Neural crest cell (in vitro differentiated cells): Measurements from ENCODE around the gene EML1. TPM values are rescaled to one million over a fixed set of nuclear protein-coding genes. Genes with fewer than 3 reads are reported as not detected.

Source experiments
- DNase-seq: peaks from one replicate; pipeline ENCODE4 v3.0.0; 2021; ENCODE audit warnings: low read depth, mixed read lengths, low spot score
- H3K27ac Mint-ChIP-seq: one replicate; pipeline ENCODE4 v1.8.0; 2021; ENCODE audit warnings: mild to moderate bottlenecking, mixed read lengths; ENCODE audit not compliant: unreplicated experiment
- H3K27me3 Mint-ChIP-seq: 2 replicates; pipeline ENCODE4 v1.8.0; 2021; ENCODE audit warnings: low read depth, mild to moderate bottlenecking, mixed read lengths
- H3K36me3 Mint-ChIP-seq: 2 replicates; pipeline ENCODE4 v1.8.0; 2021; ENCODE audit warnings: low read depth, mild to moderate bottlenecking, mixed read lengths
- H3K4me1 Mint-ChIP-seq: 2 replicates; pipeline ENCODE4 v1.8.0; 2021; ENCODE audit warnings: mixed read lengths
- H3K4me3 Mint-ChIP-seq: one replicate; pipeline ENCODE4 v1.8.0; 2021; ENCODE audit warnings: mild to moderate bottlenecking, mixed read lengths
- H3K9me3 Mint-ChIP-seq: 2 replicates; pipeline ENCODE4 v1.8.0; 2021; ENCODE audit warnings: mixed read lengths
- CTCF ChIP-seq: fragments of 200-600 bp; sonication (generic); conservative IDR thresholded peaks from 2 replicates; pipeline ENCODE4 v1.5.0; 2021; ENCODE audit warnings: antibody characterized with exemption, mild to moderate bottlenecking
- total RNA-seq: library from RNA; stranded (reverse); gene quantifications from 2 replicates; pipeline ENCODE4 v1.2.1, GENCODE V29; 2021

EML1 gene
- total RNA-seq, 1 donor from 2014 or later = 40.1 TPM

GRCh38 chr14:99938376-99938775 lies 145.2 kb downstream of the EML1 start:
- Mint-ChIP-seq H3K4me1 (peaks cover 11% of the 10 kb centered on the region), H3K27me3 (no peaks in the 10 kb centered on the region), H3K9me3 (no peaks in the 10 kb centered on the region), H3K36me3 (peaks cover 10% of the 10 kb centered on the region), H3K27ac (no peak overlapping the region), H3K4me3 (no peak overlapping the region)
- no peak for DNase-seq
- no peak for TF ChIP-seq CTCF

- H3K4me1 Mint-ChIP-seq = peaks cover 12% of the 10 kb centered on the region
- no peak for TF ChIP-seq CTCF
- DNase-seq = no peak
These were observed 145.7 kb downstream of the EML1 start for GRCh38 chr14:99938896-99939295.

DNA sequence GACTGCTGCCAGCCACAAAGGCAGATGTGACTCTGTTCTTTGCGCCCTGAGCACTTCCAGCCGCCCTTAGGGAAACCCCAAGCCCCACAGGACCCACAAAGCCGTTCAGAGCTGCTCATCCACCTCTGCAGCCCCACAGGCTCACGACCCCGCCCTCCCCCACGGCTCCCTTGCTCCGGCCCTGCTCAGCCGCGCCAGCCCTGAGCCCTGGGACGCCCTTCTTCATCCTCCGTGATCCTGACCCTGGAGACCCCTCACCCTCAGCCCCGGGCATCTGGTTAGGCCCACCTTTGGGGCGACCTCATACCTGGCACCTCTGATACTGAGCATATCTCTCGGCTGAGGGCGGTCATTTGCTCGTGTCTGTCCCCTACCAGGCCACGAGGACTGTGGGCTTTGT lies 146.2 kb downstream of the EML1 start:
- no peaks in the 10 kb centered on the region for H3K9me3 Mint-ChIP-seq
- no peak overlapping the region for H3K4me3 Mint-ChIP-seq
- peaks cover 10% of the 10 kb centered on the region for H3K36me3 Mint-ChIP-seq
- peaks cover 12% of the 10 kb centered on the region for H3K4me1 Mint-ChIP-seq
- no peak for DNase-seq
- H3K27me3 Mint-ChIP-seq = no peaks in the 10 kb centered on the region
- TF ChIP-seq CTCF = no peak
- H3K27ac Mint-ChIP-seq = peak overlapping the region; percentile 4

More at GRCh38 chr14:99938896-99939295, 145.7 kb downstream of the EML1 start:
- no peaks in the 10 kb centered on the region for H3K9me3 Mint-ChIP-seq
- no peak overlapping the region for H3K4me3 Mint-ChIP-seq
- H3K27me3 Mint-ChIP-seq = no peaks in the 10 kb centered on the region
- peaks cover 10% of the 10 kb centered on the region for H3K36me3 Mint-ChIP-seq
- no peak overlapping the region for H3K27ac Mint-ChIP-seq

DNA sequence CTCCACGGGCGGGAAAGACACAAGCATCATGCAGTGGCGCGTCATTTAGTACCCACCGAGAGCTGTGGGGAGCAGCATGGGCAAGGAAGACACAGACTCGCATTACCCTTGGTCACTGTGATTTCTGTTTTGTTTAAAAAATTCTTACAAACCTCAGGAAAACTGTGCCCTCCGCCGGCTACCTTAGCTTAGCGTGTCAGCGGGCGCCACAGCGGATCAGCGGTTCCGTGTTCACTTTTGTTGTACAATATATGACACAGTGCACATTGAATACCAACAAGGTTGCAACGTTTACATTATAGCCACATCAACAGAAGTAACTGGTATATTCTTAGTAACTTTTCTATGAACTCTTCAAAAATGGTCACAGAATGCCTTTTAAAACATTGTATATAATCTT lies 146.9 kb downstream of the EML1 start:
- DNase-seq = no peak
- Mint-ChIP-seq H3K36me3 (peaks cover 10% of the 10 kb centered on the region), H3K27ac (no peak overlapping the region), H3K27me3 (no peaks in the 10 kb centered on the region), H3K4me1 (peaks cover 12% of the 10 kb centered on the region), H3K4me3 (no peak overlapping the region), H3K9me3 (no peaks in the 10 kb centered on the region)
- no peak for TF ChIP-seq CTCF

- peaks cover 12% of the 10 kb centered on the region for H3K4me1 Mint-ChIP-seq
- no peak overlapping the region for H3K4me3 Mint-ChIP-seq
- no peak for TF ChIP-seq CTCF
- H3K36me3 Mint-ChIP-seq = peaks cover 7% of the 10 kb centered on the region
- no peaks in the 10 kb centered on the region for H3K27me3 Mint-ChIP-seq
- no peak overlapping the region for H3K27ac Mint-ChIP-seq
- H3K9me3 Mint-ChIP-seq = no peaks in the 10 kb centered on the region
- no peak for DNase-seq
These were observed 148.0 kb downstream of the EML1 start for GRCh38 chr14:99941211-99941610.

- Mint-ChIP-seq H3K27me3 (no peaks in the 10 kb centered on the region), H3K4me3 (no peak overlapping the region), H3K36me3 (peaks cover 7% of the 10 kb centered on the region), H3K27ac (no peak overlapping the region), H3K4me1 (peaks cover 14% of the 10 kb centered on the region), H3K9me3 (no peaks in the 10 kb centered on the region)
- no peak for TF ChIP-seq CTCF
- no peak for DNase-seq
These were observed 150.4 kb downstream of the EML1 start for GRCh38 chr14:99943620-99944019.
